RWPE1 (cell line): ENCODE results near the gene PTGES3L.

Experiments used
- CTCF ChIA-PET: fragments of 350-600 bp; sonication (Branson Sonifier 250); formaldehyde crosslinking; extraction: SDS; loops from one replicate; lab custom pipeline; 2021; lab: Yijun Ruan, JAX
- POLR2A ChIA-PET: fragments of 400-600 bp; formaldehyde crosslinking; extraction: SDS; loops from one replicate; lab custom pipeline; 2020; ENCODE audit warnings: antibody characterized with exemption; ENCODE audit not compliant: low non-redundant PET; lab: Yijun Ruan, JAX
- DNase-seq: peaks from one replicate; pipeline ENCODE4 v3.0.0; 2012; ENCODE audit warnings: low spot score
- H3K27ac ChIP-seq: fragments of 450-650 bp; 2 replicates; pipeline ENCODE4 v1.5.1; 2017
- CTCF ChIP-seq: fragments of 450-650 bp; conservative IDR thresholded peaks from 2 replicates; pipeline ENCODE4 v1.5.1; 2017; ENCODE audit warnings: low read depth, mild to moderate bottlenecking

PTGES3L gene

GRCh38 chr17:42969001-42969581, 10.8 kb downstream of the PTGES3L start:
- ChIA-PET POLR2A (no interaction called here), CTCF (no interaction called here)
- no peak for DNase-seq
- no peak for TF ChIP-seq CTCF
- H3K27ac ChIP-seq, result no peak overlapping the region

GRCh38 chr17:42967925-42968324, 12.0 kb downstream of the PTGES3L start:
- CTCF ChIA-PET, result no interaction called here
- no peak overlapping the region for H3K27ac ChIP-seq
- DNase-seq, result no peak
- POLR2A ChIA-PET, result no interaction called here
- TF ChIP-seq CTCF, result no peak

- no peak for TF ChIP-seq CTCF
- peak; percentile 85 for DNase-seq
- CTCF ChIA-PET, result no interaction called here
- peak within 1 kb of the TSS; percentile 82 for H3K27ac ChIP-seq
- POLR2A ChIA-PET, result interaction anchor here (0.6 kb wide), 1 partner anchor 40 kb away, joined by 3 read pairs; no protein-coding TSS in a partner anchor
Measured at GRCh38 chr17:42964161-42964932, 15.5 kb downstream of the PTGES3L start, which contains the start of gene AARSD1. Gene AARSD1 (minus strand): TSS chr17:42964454. CDS start chr17:42964440, 14 bp downstream.

- POLR2A ChIA-PET, result no interaction called here
- no peak overlapping the region for H3K27ac ChIP-seq
- TF ChIP-seq CTCF, result no peak
- CTCF ChIA-PET, result no interaction called here
- DNase-seq, result no peak
Measured at GRCh38 chr17:42953669-42954068, 26.2 kb downstream of the PTGES3L start.

GRCh38 chr17:42950044-42950783, 29.7 kb downstream of the PTGES3L start:
- POLR2A ChIA-PET, result no interaction called here

More at GRCh38 chr17:42950044-42950783, 29.7 kb downstream of the PTGES3L start:
- CTCF ChIA-PET, result no interaction called here
- H3K27ac ChIP-seq, result no peak overlapping the region
- TF ChIP-seq CTCF, result no peak
- DNase-seq, result no peak
